GM21737 (cell line): Measurements from ENCODE around the gene ZNF292.
"Not testable (repeated sequence)": the region's sequence is repeated elsewhere in the genome, so short reads cannot be mapped to it uniquely, and the experiment has no call there.

Source experiments
- ATAC-seq: cut with Tn5 transposase; IDR thresholded peaks from one replicate; pipeline ENCODE4 v1.9.1; 2021; ENCODE audit warnings: mild to moderate bottlenecking, moderate library complexity; ENCODE audit not compliant: unreplicated experiment

ZNF292 gene

DNA sequence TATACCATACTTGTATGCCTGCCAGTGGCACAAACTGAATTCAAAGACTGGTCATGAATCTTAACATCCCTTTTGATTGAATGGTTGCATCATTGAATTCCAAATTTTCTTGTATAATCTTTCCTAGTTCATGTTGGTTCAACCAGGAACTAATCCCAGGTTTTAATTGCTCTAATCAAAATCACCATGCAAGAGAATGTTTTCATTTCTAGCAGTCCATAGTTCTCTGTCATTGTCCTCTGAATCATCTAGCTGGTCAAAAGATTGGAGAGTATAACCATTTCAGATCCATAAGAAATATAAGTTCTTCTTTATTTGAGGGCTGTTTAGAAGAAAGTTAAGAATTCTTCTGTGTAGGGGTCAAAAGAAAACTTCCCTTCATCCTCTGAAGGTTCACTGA, 57.2 kb downstream of the ZNF292 start:
- ATAC-seq, result no peak

- no peak for ATAC-seq
These were observed 58.0 kb downstream of the ZNF292 start for GRCh38 chr6:87213364-87213763.

- no peak for ATAC-seq
These were observed 59.5 kb downstream of the ZNF292 start for GRCh38 chr6:87214831-87215230.

GRCh38 chr6:87220997-87221396, 65.6 kb downstream of the ZNF292 start:
- no peak for ATAC-seq

- ATAC-seq, result no peak
These were observed 67.3 kb downstream of the ZNF292 start for GRCh38 chr6:87222676-87223075.

- ATAC-seq, result no peak
These were observed 69.6 kb downstream of the ZNF292 start for GRCh38 chr6:87224971-87225370.

GRCh38 chr6:87225511-87225910, 70.1 kb downstream of the ZNF292 start:
- no peak for ATAC-seq

DNA sequence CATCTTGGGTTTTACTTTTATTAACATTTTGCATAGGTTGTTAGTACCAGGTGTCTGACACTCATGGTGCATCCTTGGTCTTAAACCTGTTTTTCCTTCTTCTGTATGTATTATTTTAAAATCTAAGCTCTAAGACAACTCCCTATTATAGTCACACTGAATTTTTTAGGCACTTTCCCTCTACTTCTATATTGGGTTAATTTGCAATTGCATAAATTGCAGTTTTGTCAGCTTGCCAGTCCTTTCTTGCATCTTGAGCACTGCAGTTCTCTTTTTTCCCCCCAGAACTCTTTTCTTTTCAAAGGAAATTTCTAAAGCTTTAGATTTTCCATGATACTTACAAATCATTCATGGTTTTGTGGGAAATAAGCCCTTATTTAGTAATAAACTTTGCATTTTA, 70.6 kb downstream of the ZNF292 start:
- ATAC-seq, result no peak

- no peak for ATAC-seq
These were observed 75.4 kb downstream of the ZNF292 start for GRCh38 chr6:87230801-87231200.

- ATAC-seq, result no peak
These were observed 82.4 kb downstream of the ZNF292 start for GRCh38 chr6:87237804-87238203.

DNA sequence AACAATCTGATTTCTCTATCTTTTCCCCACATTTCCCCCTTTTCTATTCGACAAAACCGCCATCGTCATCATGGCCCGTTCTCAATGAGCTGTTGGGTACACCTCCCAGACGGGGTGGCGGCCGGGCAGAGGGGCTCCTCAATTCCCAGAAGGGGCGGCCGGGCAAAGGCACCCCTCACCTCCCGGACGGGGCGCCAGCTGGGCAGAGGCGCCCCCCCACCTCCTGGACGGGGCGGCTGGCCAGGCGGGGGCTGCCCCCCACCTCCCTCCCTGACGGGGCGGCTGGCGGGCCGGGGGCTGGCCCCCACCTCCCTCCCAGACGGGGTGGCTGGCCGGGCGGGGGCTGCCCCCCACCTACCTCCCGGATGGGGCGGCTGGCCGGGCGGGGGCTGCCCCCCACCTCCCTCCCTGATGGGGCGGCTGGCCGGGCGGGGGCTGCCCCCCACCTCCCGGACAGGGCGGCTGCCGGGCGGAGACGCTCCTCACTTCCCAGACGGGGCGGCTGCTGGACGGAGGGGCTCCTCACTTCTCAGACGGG, 83.8 kb downstream of the ZNF292 start:
- not testable (repeated sequence) for ATAC-seq

DNA sequence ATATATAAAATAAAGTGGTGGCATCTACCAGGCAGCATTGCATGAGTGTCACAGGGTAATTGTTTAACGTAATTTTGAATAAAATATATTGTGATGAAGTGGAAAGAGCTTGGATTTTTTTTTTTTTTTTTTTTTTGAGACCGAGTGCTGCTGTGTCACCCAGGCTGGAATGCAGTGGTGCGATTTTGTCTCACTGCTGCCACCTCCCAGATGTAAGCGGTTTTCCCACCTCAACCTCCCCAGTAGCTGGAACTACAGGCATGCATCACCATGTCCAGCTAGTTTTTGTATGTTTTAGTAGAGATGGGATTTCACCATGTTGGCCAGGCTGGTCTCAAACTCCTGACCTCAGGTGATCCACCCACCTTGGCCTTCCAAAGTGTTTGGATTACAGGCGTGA, 85.9 kb downstream of the ZNF292 start:
- no peak for ATAC-seq

- no peak for ATAC-seq
These were observed 86.9 kb downstream of the ZNF292 start for GRCh38 chr6:87242311-87242710.

DNA sequence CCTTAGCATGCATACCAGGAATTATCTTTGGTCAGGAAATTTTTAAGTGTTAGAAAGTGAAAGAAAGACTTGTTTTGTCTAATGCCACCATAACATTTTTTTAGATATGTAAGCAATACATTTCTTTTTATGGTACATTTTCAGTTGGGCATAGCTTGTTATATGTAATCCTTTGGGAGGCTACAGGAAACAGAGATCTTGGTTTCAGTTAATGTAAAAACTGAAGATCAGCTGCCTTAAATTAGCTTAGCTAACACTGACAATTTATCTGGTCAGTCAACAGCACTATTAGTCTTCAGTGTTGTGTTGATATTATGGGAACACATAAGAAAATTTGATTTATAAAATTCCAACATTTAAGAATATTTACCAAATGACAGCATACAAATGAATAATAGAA, 88.4 kb downstream of the ZNF292 start:
- no peak for ATAC-seq

DNA sequence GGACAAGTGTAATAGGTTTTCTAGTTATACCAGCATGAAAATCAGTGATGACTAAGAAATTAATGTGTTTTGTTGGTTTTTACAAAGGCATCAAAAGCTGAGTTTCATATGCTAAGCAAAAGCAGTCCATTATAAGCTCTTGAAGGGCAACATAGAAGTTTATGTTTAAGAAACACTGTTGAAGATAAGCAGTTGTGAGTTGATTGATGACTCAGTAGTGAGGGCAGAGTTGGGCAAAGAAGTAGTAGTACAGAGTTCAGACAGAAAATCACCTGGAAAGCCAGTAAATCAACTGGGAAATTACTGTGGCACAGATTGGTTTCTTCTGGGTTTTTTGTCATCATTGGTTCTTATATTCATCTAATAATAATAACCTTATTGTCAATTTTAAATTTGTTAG, 89.0 kb downstream of the ZNF292 start:
- ATAC-seq, result no peak

GRCh38 chr6:87250019-87250418, 94.7 kb downstream of the ZNF292 start:
- no peak for ATAC-seq

DNA sequence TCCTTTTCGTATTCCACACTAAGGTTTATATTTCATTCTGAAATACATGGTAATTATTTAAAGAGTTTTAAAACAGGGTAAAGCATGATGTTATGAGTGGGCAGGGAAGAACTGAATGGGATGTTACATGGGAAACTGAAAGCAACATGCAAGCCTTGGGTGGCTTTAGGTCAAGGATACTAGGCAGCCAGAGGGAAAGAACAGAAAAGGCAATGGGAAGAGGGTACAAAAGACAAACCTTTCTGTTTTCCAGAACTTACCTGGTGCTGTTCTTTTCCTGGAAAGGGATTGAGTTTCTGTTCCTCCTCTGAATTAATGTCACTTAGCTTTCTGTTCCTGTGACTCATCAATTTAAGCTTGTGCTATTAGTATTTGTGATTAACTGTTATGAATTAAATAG, 95.9 kb downstream of the ZNF292 start:
- no peak for ATAC-seq

- no peak for ATAC-seq
These were observed 96.4 kb downstream of the ZNF292 start for GRCh38 chr6:87251725-87252124.

- ATAC-seq, result no peak
These were observed 101.7 kb downstream of the ZNF292 start for GRCh38 chr6:87257046-87257445.

- no peak for ATAC-seq
These were observed 102.2 kb downstream of the ZNF292 start for GRCh38 chr6:87257565-87257964.

GRCh38 chr6:87257975-87258374, 102.6 kb downstream of the ZNF292 start:
- ATAC-seq, result no peak

GRCh38 chr6:87259791-87260190, 104.4 kb downstream of the ZNF292 start:
- ATAC-seq, result no peak

DNA sequence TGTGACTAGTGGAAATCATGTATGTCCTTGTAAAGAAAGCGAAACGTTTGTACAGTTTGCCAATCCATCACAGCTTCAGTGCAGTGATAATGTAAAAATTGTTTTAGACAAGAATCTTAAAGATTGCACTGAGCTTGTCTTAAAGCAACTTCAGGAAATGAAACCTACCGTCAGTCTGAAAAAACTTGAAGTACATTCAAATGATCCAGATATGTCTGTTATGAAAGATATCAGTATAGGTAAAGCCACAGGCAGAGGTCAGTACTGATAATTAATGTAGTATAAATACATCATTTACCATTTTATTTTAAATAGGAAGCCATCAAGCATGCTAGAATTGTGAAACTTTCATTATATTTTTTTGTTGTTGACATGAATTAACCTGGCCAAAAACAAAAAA, 106.2 kb downstream of the ZNF292 start:
- no peak for ATAC-seq

DNA sequence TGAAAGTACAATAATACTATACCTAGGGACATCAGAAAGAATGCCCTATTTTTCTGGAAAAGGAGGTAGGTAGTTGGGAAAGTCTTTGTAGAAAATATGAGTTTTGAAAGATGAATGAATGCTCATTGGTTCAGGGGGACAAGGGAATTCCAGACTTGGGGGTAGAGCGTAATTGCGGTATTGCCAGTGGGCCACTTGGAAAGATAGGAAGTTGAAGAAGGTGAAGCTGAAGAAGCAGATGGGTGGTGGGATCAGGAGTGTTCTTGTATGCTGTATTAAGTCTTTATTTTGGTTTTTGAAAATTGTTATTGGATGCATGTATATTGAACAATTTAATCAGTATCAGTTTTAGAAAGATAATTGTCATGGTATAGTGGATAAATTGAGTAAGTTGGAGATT, 109.1 kb downstream of the ZNF292 start:
- no peak for ATAC-seq
